Stimulated activated CD4-positive, alpha-beta T cell treated with anti-CD3 and anti-CD28 coated beads, Interleukin-2, amount 100 ng/mL, for 48 hours (primary cell): ENCODE measurements around the gene FBXO10.
A peak's percentile ranks its signal among the peaks of the same experiment; 100 is the strongest.
"Not testable (repeated sequence)": the region's sequence is repeated elsewhere in the genome, so short reads cannot be mapped to it uniquely, and the experiment has no call there.

ENCODE experiments used
- DNase-seq, 2 donors: peaks; one replicate each; pipeline ENCODE4 v3.0.0-alpha.2; 2020

FBXO10 gene

GRCh38 chr9:37510053-37510452 is 66.1 kb downstream of the FBXO10 start:
- not testable (repeated sequence) for DNase-seq

- DNase-seq = no peak
Observed at GRCh38 chr9:37509536-37509935, 66.6 kb downstream of the FBXO10 start.

- DNase-seq = no peak
Observed at GRCh38 chr9:37508834-37509206, 67.4 kb downstream of the FBXO10 start.

GRCh38 chr9:37508135-37508833 is 67.9 kb downstream of the FBXO10 start:
- no peak for DNase-seq

GRCh38 chr9:37507566-37508134 is 68.5 kb downstream of the FBXO10 start:
- no peak for DNase-seq

- no peak for DNase-seq
Observed at GRCh38 chr9:37504605-37505004, 71.6 kb downstream of the FBXO10 start.

- no peak for DNase-seq
Observed at GRCh38 chr9:37503736-37504135, 72.4 kb downstream of the FBXO10 start.

- DNase-seq = no peak
Observed at GRCh38 chr9:37501957-37502596, 74.1 kb downstream of the FBXO10 start.

GRCh38 chr9:37499297-37499696 is 76.9 kb downstream of the FBXO10 start:
- no peak for DNase-seq

GRCh38 chr9:37498457-37498856 is 77.7 kb downstream of the FBXO10 start:
- DNase-seq = no peak

GRCh38 chr9:37497320-37497719 is 78.9 kb downstream of the FBXO10 start:
- DNase-seq = no peak

- no peak for DNase-seq
Observed at GRCh38 chr9:37496020-37496419, 80.2 kb downstream of the FBXO10 start.

GRCh38 chr9:37495571-37495970 is 80.6 kb downstream of the FBXO10 start:
- no peak for DNase-seq

GRCh38 chr9:37491939-37492338 is 84.2 kb downstream of the FBXO10 start:
- no peak for DNase-seq

- DNase-seq = no peak
Observed at GRCh38 chr9:37486616-37487548, 89.3 kb downstream of the FBXO10 start.

GRCh38 chr9:37486256-37486615 is 89.9 kb downstream of the FBXO10 start:
- no peak for DNase-seq

GRCh38 chr9:37485389-37486255 is 90.6 kb downstream of the FBXO10 start, which contains the start of gene POLR1E:
Gene POLR1E, plus strand, starts transcription at chr9:37485948. Its CDS starts 100 bp downstream, at chr9:37486048.
- peak; percentile 95 to 98 for DNase-seq

- no peak for DNase-seq
Observed at GRCh38 chr9:37480759-37481158, 95.4 kb downstream of the FBXO10 start.

- not testable (repeated sequence) for DNase-seq
Observed at GRCh38 chr9:37477987-37478619, 98.1 kb downstream of the FBXO10 start.

- not testable (repeated sequence) for DNase-seq
Observed at GRCh38 chr9:37477443-37477842, 98.7 kb downstream of the FBXO10 start.

GRCh38 chr9:37476930-37477329 is 99.2 kb downstream of the FBXO10 start:
- DNase-seq = no peak

- DNase-seq = no peak
Observed at GRCh38 chr9:37474438-37474837, 101.7 kb downstream of the FBXO10 start.
